ENCODE data around the gene LRP1.

DNA sequence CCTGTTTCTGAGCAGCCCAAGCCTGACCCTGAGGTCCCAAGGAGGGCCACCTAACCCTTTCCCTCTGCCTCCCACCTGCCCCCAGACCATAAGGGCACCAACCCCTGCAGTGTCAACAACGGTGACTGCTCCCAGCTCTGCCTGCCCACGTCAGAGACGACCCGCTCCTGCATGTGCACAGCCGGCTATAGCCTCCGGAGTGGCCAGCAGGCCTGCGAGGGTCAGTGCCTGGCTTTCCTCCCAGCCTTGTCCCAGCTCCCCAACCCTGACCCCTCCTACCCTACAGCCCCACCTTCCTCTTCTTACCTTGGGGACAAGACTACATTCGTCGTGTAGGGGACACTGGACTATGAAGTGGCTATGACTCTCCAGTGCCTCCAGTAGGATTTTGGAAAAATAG, 52.8 kb downstream of the LRP1 start:
- TF ChIP-seq EZH2 (optimal IDR thresholded peaks at IDR 0.05; ENCODE audit: low read depth, low read length) = no peak
- TF ChIP-seq, protein P1, sequence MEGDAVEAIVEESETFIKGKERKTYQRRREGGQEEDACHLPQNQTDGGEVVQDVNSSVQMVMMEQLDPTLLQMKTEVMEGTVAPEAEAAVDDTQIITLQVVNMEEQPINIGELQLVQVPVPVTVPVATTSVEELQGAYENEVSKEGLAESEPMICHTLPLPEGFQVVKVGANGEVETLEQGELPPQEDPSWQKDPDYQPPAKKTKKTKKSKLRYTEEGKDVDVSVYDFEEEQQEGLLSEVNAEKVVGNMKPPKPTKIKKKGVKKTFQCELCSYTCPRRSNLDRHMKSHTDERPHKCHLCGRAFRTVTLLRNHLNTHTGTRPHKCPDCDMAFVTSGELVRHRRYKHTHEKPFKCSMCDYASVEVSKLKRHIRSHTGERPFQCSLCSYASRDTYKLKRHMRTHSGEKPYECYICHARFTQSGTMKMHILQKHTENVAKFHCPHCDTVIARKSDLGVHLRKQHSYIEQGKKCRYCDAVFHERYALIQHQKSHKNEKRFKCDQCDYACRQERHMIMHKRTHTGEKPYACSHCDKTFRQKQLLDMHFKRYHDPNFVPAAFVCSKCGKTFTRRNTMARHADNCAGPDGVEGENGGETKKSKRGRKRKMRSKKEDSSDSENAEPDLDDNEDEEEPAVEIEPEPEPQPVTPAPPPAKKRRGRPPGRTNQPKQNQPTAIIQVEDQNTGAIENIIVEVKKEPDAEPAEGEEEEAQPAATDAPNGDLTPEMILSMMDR (IDR thresholded peaks at IDR 0.05; ENCODE audit: low read length) = no peak

Measured in MM.1S (cell line).